Amniotic stem cell (primary cell): Measurements from ENCODE around the gene RHNO1.
"Not testable (repeated sequence)": the region's sequence is repeated elsewhere in the genome, so short reads cannot be mapped to it uniquely, and the experiment has no call there.

Source experiments
- DNase-seq: peaks from one replicate; lab custom pipeline; 2025; lab: John Stamatoyannopoulos, UW

Gene RHNO1

DNA sequence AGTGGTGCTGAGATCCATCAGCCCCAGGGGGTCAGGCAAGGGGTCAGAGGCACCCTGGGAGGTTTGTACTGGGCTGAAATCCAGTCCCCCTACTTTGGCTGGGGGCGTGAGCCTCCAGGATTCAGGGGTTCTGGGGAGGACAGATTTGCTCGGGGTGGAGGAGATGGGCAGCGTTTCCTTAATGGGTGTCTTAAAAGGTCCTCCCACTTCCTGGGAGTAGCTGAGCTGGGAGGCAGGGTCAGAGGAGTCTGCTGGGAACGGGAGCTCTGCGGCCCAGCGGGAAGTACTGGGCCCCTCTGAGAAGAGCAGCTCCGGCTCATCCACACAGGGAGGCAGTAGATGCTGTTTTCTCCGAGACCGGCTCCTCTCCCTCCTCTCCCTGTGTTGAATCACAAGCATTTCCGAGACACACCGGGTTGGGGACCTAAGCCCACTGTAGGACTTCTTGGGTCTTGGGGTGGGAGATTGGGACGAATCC is 18.0 kb upstream of the RHNO1 start:
- no peak for DNase-seq

DNA sequence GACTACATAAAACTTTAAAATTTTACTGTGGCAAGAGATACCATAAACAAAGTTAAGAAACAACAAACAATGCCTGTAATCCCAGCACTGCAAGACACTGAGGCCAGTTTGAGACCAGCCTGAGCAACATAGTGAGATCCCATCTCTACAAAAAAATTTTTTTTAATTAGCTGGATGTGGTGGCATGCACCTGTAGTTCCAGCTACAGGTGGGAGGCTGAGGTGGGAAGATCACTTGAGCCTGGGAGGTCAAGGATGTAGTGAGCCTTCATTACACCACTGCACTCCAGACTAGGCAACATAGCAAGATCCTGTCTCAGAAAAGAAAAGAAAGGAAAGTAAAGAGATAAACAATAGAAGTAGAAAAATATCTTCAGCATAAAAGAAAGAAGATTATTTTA is 16.9 kb upstream of the RHNO1 start:
- DNase-seq = no peak

DNA sequence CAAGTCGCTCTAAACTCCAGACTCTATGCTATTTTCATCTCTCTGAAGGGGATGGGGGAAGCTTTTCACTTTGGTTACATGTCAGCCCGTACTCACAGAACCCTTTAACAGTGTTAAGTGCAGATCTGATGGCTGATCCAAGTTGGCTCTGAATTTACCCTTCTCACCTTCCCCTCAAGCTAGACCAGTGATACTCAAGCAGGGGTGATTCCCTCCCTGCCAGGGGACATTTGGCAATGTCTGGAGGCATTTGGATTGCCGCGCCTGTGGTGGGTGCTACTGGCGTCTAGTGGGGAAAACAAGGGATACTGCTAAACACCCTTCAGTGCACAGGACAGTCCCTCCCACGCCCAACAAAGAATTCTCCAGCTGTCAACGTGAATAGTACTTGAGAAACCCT is 14.1 kb upstream of the RHNO1 start:
- no peak for DNase-seq

DNA sequence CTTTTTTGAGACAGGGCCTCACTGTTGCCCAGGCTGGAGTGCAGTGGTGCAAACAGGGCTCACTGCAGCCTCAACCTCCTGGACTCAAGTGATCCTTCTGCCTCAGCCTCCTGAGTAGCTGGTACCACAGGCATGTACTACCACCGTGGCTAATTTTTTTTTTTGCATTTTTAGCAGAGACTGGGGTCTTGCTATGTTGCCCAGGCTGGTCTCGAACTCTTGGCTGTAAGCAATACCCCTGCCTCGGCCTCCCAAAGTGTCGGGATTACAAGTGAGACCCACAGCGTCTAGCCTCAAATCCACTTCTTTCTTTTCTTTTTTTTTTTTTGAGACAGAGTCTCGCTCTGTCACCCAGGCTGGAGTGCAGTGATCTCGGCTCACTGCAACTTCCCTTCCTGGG is 13.6 kb upstream of the RHNO1 start:
- DNase-seq = not testable (repeated sequence)

DNA sequence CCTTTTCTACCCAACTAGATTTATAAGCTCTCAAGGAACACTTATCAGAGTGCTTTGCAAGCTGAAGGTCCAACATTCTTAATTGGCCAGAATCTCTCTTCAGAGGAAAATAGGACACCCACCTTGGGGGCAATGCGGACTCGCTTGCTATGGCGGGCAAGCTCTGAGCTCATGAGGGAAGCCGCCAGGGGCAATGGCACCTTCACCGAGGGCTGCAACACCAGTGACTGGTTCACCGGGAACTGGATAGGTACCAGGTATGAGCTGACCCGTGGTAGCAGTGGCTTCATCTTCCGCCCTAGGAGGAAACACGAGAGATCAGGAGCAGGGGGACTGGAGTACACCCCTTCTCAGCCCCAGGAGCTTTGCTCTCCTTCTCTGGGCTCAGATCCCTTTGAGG is 12.8 kb upstream of the RHNO1 start:
- DNase-seq = no peak

DNA sequence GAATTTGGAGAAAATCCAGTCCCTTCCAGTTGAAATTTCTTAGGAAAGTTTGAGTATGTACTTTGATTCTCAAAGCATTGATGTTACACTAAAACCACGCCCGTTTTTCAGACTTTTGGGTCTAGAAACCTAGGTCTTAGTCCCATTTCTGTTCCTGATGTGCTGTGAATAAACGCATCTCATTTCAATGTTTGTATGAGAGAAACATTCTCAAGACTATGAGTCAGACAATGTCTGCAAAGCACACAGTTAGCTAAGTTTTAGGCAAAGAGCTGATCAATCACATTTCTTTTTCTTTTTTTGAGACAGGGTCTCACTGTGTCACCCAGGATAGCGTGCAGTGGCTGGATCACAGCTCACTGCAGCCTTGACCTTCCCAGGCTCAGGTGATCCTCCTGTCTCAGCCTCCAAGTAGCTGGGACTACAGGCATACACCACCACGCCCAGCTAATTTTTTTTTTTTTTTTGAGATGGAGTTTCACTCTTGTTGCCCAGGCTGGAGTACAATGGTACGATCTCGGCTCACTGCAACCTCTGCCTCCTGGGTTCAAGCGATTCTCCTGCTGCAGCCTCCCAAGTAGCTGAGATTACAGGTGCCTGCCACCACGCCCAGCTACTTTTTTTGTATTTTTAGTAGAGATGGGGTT is 7.9 kb upstream of the RHNO1 start:
- DNase-seq = not testable (repeated sequence)

DNA sequence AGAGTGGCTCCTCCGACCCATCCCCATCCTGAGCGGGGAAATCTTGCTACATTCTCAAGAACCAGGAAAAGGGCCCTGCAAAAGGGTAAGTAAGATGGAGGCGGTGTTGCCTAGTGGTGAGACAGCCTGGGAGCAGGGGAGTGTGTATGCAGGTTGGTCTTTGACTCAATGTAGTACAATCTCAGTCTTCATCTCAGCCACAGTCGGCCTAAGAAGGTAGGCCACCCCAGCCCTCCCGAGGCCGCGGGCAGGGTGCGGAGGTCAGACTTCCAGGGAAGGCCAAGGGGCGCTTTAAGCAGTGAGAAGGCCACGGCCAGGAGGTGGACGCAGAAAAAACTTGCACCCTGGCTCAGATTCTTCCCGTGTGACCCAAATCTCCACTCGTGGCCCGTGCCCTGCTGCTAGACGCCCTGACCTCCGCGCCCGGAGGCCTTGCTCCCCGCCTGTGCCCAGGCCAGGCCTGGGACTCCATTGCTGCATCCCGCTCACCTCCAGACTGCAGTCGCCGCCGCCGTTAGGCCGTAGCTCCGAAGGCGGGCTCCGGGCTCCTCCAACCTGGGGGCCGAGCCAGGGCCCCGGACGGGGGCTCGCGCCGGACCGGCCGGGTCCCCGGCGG is 484 bp upstream of the RHNO1 start:
- no peak for DNase-seq

DNA sequence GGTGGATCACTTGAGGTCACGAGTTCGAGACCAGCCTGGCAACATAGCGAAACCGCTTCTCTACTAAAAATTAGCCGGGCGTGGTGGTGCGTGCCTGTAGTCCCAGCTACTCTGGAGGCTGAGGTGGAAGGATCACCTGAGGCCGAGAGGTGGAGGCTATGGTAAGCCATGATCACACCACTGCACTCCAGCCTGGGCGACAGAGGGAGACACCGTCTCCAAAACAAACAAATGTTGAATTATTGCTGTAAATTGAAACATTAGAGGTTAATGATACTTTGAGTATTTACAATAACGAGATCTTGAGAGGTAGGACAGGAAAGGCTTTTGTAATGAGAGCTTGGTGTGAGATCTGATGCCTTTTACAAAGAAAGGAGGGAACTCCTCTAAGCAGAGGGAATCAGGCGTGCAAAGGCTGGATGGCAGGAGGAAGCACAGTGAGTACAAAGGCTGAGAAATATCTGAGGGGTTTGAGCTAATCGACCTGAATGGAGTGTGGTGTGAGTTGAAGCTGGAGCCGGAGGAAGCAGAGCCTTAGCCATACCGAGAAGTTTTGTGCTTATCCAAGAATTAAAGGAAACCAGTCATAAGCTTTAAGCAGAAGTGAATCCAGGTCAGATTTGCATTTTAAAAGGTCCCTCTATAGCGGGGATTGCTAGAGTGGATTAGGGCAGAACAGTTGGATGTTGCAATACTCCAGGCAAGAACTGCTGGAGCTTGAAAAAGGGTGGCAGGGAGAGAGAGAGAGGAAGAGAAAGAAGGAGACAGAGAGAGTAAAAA is 1.1 kb downstream of the RHNO1 start:
- DNase-seq = no peak

DNA sequence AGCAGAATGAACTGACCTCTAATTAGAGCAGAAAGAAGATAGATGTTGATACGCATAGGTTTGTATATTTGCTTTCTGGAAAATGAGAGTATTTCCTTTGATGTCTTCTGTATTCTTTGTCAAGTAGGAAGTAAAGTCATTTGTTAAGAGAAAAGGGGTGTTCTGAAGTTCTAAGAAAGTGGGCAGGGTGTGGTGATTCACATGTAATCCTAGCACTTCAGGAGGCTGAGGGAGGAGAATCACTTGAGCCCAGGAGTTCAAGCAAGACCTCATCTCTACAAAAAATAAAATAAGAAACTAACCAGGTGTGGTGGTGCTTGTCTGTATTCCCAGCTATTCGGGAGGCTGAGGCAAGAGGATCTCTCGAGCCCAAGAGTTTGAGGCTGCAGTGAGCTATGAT is 2.8 kb downstream of the RHNO1 start:
- no peak for DNase-seq

DNA sequence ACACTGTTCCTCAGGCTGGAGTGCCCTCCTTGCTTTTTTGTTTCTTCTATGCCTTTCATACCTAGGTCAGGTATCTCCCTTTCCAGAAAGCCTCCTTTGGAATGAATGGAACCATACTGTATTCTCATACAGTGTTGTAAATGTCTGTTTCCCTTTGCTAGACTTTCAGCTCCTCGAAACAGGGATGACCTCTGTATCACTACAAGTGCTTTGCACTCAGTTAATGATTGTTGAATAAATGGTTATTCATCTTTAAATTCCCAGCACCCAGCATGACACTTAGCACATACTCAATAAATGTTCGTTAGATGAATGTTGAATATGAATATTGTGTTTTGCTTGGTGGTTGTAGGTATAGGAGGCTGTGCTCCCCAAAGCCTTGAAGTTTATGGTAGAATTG is 7.8 kb downstream of the RHNO1 start:
- no peak for DNase-seq

DNA sequence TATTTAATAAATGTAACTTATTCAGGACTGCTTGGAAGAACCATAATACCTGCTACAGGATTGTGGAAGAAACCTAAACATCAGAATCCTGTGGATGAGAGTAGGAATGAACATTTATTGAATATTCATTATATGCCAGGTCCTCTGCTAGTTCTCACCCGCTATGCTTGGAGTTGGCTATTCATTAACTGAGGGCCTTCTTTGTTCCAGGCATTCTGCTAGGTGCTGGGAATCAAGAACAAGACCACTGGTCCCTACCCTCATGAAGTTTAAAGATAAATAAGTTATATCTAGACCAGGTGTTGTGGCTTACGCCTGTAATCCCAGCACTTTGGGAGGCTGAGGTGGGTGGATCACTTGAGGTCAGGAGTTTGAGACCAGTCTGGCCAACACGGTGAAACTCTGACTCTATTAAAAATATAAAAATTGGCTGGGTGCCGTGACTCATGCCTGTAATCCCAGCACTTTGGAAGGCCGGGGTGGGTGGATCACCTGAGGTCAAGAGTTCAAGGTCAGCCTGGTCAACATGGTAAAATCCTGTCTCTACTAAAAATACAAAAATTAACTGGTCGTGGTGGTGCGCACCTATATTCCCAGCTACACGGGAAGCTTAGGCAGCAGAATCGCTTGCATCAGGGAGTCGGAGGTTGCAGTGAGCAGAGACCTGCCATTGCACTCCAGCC is 9.9 kb downstream of the RHNO1 start:
- DNase-seq = no peak

DNA sequence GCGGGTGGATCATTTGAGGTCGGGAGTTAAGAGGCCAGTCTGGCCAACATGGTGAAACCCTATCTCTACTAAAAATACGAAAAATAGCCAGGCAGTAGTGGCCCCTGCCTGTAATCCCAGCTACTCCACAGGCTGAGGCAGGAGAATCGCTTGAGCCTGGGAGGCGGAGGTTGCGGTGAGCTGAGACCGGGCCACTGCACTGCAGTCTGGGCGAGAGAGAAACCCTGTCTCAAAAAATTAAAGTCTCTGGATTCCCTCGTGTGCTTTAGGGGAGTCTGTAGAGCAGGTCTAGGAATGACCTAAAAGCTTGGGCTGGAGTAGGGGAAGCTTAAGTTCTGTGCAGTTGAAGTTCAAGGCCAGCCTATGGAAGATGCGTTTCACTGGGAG is 13.0 kb downstream of the RHNO1 start:
- DNase-seq = no peak

DNA sequence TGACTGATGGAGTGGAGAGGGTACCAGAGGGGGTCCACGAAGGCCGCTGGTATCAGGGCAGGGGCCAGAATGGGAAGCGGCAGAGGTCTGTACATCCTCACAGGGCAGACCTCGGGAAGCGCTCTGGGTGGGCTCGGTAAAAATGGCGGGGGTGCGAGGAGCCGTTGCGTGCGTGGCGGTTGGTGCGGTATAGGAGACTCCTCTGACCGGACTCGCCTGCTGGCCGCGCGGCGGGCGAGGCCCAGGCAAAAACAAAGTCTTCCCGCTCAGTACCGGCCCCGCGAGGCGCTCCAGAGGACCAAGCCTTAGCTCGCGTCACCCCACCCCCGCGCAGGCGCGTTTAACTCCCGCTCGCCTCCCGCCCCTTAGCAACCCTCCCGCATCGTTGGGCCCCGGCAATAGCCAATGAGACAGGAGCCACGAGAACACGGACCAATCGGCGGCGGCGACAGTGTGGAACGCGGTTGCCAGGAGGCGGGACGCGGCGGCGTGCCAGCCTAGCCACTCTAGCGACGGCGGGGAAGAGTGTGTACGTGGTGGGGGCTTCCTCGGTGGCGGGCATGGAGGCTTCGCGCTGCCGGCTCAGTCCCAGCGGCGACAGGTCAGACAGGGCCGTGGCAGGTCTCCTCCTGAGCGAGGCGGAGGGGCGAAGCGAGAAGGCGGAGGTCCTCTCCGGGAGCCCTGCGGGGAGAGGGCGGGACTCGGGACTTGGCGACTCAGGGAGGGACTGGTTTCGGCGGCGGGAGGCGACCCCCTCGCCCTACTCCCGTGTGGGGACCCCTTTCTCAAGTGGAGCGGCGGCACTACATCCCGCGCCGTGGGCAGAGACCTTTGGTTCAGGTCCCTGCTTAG is 13.6 kb downstream of the RHNO1 start, which contains the start of gene TULP3:
TSS of gene TULP3 (plus strand) at position 504 of the 852 bp plus-strand sequence. CDS start at position 561, 57 bp downstream.
- peak; percentile 94 for DNase-seq

DNA sequence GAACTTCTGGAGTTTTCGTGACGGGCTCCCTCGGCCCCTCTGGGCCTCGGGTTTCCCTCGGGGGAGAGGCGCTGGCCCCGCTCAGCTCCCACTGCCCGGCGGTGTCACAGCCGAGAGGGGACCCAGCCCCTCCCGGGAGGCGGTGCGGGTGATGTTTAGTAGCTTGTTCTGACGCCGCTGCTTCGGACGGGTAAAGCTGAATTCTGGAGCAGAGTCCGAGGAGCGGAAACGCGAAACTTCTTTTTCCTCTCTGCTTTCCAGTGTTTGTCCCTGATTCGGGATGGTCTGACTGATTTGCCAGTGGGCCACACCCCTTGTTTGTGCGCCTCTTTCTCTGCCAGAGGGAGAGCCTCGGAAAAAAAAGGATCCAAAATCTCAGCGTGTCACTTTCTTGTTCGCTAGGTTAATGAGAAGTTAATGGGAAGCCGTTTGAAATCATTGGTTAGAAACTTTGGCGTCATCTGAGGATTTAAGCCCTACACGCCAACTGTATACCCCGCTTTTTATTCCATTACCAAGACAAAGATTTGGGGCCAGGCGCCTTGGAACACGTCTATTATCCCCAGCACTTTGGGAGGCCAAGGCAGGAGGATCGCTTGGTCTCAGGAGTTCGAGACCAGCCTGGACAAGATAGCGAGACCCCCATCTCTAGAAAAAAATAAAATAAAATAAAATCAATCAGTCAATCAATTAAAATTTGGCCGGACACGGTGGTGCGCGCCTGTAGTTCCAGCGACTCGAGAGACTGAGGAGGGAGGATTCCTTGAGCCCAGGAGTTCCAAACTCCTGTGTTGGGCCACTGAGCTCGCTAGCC is 14.4 kb downstream of the RHNO1 start:
- peak; percentile 46 for DNase-seq

DNA sequence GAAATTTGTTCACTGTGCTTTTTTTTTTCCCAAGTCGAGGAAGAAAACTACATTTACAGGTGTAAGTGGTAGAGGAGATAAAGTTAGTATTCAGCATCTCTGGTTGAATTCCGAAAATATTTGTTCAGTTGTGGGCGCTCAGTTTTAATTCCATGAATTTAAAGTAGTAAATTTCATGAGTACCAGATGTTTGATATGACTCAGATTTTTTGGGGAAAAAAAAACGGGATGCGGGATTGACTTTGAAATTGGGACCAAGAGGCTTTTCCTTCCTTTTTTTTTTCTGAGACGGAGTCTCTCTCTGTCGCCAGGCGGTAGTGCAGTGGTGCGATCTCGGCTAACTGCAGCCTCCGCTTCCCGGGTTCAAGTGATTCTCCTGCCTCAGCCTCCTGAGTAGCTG is 15.2 kb downstream of the RHNO1 start:
- no peak for DNase-seq

DNA sequence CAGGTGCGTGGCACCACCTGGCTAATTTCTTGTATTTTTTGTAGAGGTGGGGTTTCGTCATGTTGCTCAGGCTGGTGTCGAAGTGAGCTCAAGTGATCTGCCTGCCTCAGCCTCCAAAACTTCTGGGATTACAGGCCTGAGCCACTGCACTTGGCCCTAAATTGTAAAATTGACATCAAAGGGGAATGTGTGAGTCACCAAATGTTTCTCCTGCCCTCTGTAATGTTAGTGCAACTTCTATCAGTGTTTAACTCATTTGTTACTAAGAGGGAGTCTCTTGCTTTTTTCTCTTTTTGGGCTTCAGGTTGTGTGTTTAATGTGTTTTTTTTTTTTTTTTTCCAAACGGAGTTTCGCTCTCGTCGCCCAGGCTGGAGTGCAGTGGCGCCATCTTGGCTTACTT is 16.0 kb downstream of the RHNO1 start:
- peak; percentile 68 for DNase-seq

DNA sequence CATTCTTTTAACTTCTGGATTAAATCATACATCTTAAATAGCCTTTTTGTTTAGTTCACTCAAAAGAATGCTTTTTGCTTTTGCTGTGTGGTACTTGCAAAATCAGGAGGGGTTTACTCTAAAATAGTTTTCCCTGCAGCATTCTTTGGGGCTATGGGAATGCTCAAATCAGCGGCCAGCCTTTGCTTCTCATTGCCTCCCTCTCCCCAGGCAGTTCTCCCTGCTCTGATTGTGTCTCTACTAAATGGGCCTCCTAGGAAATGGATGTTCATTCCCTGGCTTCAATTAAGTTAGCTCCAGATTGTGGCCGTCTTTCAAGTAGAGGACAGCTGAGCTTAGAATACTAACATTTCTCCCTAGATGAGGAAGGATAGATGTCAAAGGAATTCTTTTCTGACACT is 18.0 kb downstream of the RHNO1 start:
- no peak for DNase-seq

DNA sequence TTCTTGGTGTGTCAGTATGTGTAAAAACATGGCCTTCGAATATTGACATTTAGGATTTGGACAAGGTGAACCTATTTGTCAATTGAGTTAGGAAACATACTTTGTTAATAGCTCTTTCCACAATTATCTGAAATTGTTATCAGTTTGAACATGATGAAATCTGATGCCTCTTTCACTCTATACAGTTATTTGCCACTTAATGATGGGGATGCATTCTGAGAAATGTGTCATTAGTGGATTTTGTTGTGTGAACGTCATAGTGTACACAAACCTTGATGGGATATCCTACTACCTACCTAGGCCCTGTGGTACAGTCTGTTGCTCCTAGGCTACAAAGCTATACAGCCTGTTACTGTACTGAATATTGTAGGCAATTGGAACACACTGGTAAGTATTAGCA is 18.5 kb downstream of the RHNO1 start:
- DNase-seq = no peak

DNA sequence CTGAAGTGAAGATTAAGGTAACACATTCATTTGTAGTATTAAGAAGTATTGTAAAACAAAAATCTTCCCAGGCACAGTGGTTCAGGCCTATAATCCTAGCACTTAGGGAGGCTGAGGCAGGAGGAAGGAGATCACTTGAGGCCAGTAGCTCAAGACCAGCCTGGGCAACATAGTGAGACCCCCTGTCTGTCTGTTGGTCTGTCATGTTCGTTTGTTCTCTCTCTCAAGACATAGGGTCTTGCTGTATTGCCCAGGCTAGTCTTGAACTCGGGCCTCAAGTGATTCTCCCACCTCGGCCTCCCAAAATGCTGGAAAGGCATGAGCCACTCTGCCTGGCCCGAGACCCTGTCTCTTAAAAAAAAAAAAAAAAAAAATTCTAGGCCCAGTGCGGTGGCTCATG is 20.4 kb downstream of the RHNO1 start:
- DNase-seq = no peak

DNA sequence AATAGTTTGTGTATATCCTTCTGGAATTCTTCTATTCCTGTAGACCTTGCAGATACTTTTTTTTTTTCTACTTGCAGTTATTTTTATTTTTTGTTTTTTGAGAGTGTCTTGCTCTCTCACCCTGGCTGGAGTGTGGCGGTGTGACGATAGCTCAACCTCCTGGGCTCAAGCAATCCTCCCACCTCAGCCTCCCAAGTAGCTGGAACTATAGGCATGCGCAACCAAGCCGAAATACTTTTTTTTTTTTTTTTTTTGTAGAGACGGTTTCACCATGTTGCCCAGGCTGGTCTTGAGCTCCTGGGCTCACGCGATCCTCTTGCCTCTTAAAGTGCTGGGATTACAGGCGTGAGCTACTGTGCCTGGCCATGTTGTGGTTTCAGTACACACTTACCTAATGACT is 23.6 kb downstream of the RHNO1 start:
- no peak for DNase-seq
